DOHH2 (cell line): ENCODE results near the gene TIMMDC1.

Experiments
- H3F3A ChIP-seq: fragments of 200-600 bp; sonication (generic), shearing (Covaris generic); 2 replicates; pipeline ENCODE4 v1.6.0; 2016; ENCODE audit warnings: antibody characterized with exemption, mild to moderate bottlenecking; ENCODE audit not compliant: control insufficient read depth, insufficient read depth
- H3K27ac ChIP-seq: fragments of 200-600 bp; sonication (generic); 2 replicates; pipeline ENCODE4 v1.5.1; 2014; ENCODE audit warnings: low read depth, mild to moderate bottlenecking, low read length, moderate library complexity
- H3K27me3 ChIP-seq: fragments of 200-600 bp; sonication (generic); 2 replicates; pipeline ENCODE4 v1.6.1; 2014; ENCODE audit warnings: mild to moderate bottlenecking, low read length, mixed read lengths; ENCODE audit not compliant: control insufficient read depth
- H3K36me3 ChIP-seq: fragments of 200-600 bp; sonication (generic); 2 replicates; pipeline ENCODE4 v1.6.1; 2014; ENCODE audit warnings: mild to moderate bottlenecking, low read length, moderate library complexity, mixed read lengths; ENCODE audit not compliant: control insufficient read depth
- H3K4me1 ChIP-seq: fragments of 200-600 bp; sonication (generic); 2 replicates; pipeline ENCODE4 v1.6.1; 2014; ENCODE audit warnings: mild to moderate bottlenecking, low read length, mixed read lengths; ENCODE audit not compliant: control insufficient read depth
- H3K4me2 ChIP-seq: fragments of 200-600 bp; sonication (generic); 2 replicates; pipeline ENCODE4 v1.6.0; 2014; ENCODE audit warnings: mild to moderate bottlenecking, low read length, moderate library complexity
- H3K4me3 ChIP-seq: fragments of 200-600 bp; sonication (generic); 2 replicates; pipeline ENCODE4 v1.5.1; 2014; ENCODE audit warnings: mild to moderate bottlenecking, low read length, mixed read lengths
- H3K79me2 ChIP-seq: fragments of 200-600 bp; sonication (generic); 2 replicates; pipeline ENCODE4 v1.6.1; 2014; ENCODE audit warnings: mild to moderate bottlenecking, low read length, mixed read lengths; ENCODE audit not compliant: control insufficient read depth
- H3K9me2 ChIP-seq: fragments of 200-600 bp; sonication (generic); replicated peaks from 2 replicates; pipeline ENCODE4 v1.6.1; 2014; ENCODE audit warnings: mild to moderate bottlenecking, low read length, mixed read lengths; ENCODE audit not compliant: control insufficient read depth
- H3K9me3 ChIP-seq: fragments of 200-600 bp; sonication (generic); 2 replicates; pipeline ENCODE4 v1.6.1; 2014; ENCODE audit warnings: antibody characterized with exemption, low read length, mixed read lengths; ENCODE audit not compliant: control insufficient read depth, insufficient read depth
- H4K20me1 ChIP-seq: fragments of 200-600 bp; sonication (generic); 2 replicates; pipeline ENCODE4 v1.6.0; 2014; ENCODE audit warnings: low read depth, mild to moderate bottlenecking, antibody characterized with exemption, low read length, moderate library complexity; ENCODE audit not compliant: control insufficient read depth, insufficient read depth
- CTCF ChIP-seq: fragments of 200-600 bp; sonication (generic); IDR thresholded peaks from one replicate; pipeline ENCODE4 v1.5.1; 2014; ENCODE audit warnings: antibody characterized with exemption, mild to moderate bottlenecking, low read depth, low read length; ENCODE audit not compliant: poor library complexity, severe bottlenecking
- EZH2phosphoT487 ChIP-seq: fragments of 200-600 bp; sonication (generic); IDR thresholded peaks from 2 replicates; pipeline ENCODE4 v1.6.1; 2017; ENCODE audit warnings: borderline replicate concordance, mild to moderate bottlenecking, antibody characterized with exemption, low read length, moderate library complexity, mixed read lengths

Gene TIMMDC1

GRCh38 chr3:119569156-119569555 is 70.8 kb downstream of the TIMMDC1 start:
- Histone ChIP-seq H3K9me2 (no peaks in the 10 kb centered on the region), H3F3A (no peaks in the 10 kb centered on the region), H3K9me3 (no peaks in the 10 kb centered on the region), H3K27me3 (no peaks in the 10 kb centered on the region), H3K36me3 (no peaks in the 10 kb centered on the region), H3K27ac (no peak overlapping the region), H3K4me2 (no peak overlapping the region), H3K4me1 (no peaks in the 10 kb centered on the region), H3K4me3 (no peak overlapping the region), H4K20me1 (no peaks in the 10 kb centered on the region), H3K79me2 (no peaks in the 10 kb centered on the region)
- TF ChIP-seq EZH2phosphoT487 (no peak), CTCF (no peak)

GRCh38 chr3:119570229-119570628 is 71.9 kb downstream of the TIMMDC1 start:
- H3K27ac ChIP-seq, result no peak overlapping the region
- no peaks in the 10 kb centered on the region for H4K20me1 ChIP-seq
- H3K4me3 ChIP-seq, result no peak overlapping the region
- no peak overlapping the region for H3K4me2 ChIP-seq
- H3K27me3 ChIP-seq, result no peaks in the 10 kb centered on the region
- no peaks in the 10 kb centered on the region for H3F3A ChIP-seq
- no peaks in the 10 kb centered on the region for H3K36me3 ChIP-seq
- TF ChIP-seq CTCF, result no peak
- TF ChIP-seq EZH2phosphoT487, result no peak
- H3K4me1 ChIP-seq, result no peaks in the 10 kb centered on the region
- no peaks in the 10 kb centered on the region for H3K9me2 ChIP-seq
- no peaks in the 10 kb centered on the region for H3K9me3 ChIP-seq
- no peaks in the 10 kb centered on the region for H3K79me2 ChIP-seq

GRCh38 chr3:119571230-119571629 is 72.9 kb downstream of the TIMMDC1 start:
- Histone ChIP-seq H3K9me2 (no peaks in the 10 kb centered on the region), H3K4me3 (no peak overlapping the region), H3K36me3 (no peaks in the 10 kb centered on the region), H4K20me1 (no peaks in the 10 kb centered on the region), H3K4me2 (no peak overlapping the region), H3K9me3 (no peaks in the 10 kb centered on the region), H3F3A (no peaks in the 10 kb centered on the region), H3K27ac (no peak overlapping the region), H3K27me3 (no peaks in the 10 kb centered on the region), H3K79me2 (no peaks in the 10 kb centered on the region), H3K4me1 (no peaks in the 10 kb centered on the region)
- TF ChIP-seq EZH2phosphoT487 (no peak), CTCF (no peak)

- H3K27me3 ChIP-seq, result no peaks in the 10 kb centered on the region
- H3K4me3 ChIP-seq, result no peak overlapping the region
- TF ChIP-seq CTCF, result no peak
- no peak for TF ChIP-seq EZH2phosphoT487
- H3K27ac ChIP-seq, result no peak overlapping the region
- H3K9me3 ChIP-seq, result no peaks in the 10 kb centered on the region
- H3F3A ChIP-seq, result no peaks in the 10 kb centered on the region
- no peaks in the 10 kb centered on the region for H3K9me2 ChIP-seq
- no peaks in the 10 kb centered on the region for H3K79me2 ChIP-seq
- no peaks in the 10 kb centered on the region for H3K36me3 ChIP-seq
- H3K4me1 ChIP-seq, result no peaks in the 10 kb centered on the region
- H3K4me2 ChIP-seq, result no peak overlapping the region
- no peaks in the 10 kb centered on the region for H4K20me1 ChIP-seq
These were observed 73.3 kb downstream of the TIMMDC1 start for GRCh38 chr3:119571688-119572087.
